NCI-H1048 (cell line): Measurements from ENCODE around the gene MAP1LC3B2.

Experiments
- DNase-seq: peaks from one replicate; lab custom pipeline; 2025; lab: John Stamatoyannopoulos, UW

Gene MAP1LC3B2

GRCh38 chr12:116538076-116538591 lies 21.0 kb upstream of the MAP1LC3B2 start:
- DNase-seq, result no peak

DNA sequence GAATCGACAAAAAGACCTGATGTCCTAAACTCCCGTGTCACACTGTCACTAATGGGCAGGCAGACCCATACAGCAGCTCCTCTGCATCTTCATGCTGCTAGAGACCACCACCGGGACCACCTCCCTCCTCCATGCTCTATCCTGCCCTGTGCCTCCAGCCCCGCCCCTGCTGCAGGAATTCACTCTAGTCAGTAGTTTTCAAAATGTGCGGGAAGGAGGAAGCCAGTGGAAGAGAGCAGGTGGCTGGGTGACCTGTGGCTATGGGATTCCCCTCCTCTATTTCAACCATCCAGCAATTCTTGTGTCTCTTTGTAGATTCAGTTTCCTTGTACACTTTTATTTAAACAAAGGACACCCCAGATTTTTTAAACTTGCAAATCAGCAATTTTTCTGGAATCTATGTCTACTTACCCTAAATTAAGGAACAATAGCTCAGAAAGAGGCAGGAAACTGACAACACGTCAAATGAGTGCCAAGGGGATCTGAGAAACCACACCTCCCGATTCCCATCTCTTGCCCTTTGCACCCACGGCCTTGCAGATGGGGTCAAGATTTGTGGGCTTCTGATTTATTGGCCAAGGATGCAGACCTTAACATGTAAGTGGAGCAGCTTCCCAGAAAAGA lies 20.4 kb upstream of the MAP1LC3B2 start:
- no peak for DNase-seq

- DNase-seq, result no peak
Measured at GRCh38 chr12:116539361-116539771, 19.8 kb upstream of the MAP1LC3B2 start.

DNA sequence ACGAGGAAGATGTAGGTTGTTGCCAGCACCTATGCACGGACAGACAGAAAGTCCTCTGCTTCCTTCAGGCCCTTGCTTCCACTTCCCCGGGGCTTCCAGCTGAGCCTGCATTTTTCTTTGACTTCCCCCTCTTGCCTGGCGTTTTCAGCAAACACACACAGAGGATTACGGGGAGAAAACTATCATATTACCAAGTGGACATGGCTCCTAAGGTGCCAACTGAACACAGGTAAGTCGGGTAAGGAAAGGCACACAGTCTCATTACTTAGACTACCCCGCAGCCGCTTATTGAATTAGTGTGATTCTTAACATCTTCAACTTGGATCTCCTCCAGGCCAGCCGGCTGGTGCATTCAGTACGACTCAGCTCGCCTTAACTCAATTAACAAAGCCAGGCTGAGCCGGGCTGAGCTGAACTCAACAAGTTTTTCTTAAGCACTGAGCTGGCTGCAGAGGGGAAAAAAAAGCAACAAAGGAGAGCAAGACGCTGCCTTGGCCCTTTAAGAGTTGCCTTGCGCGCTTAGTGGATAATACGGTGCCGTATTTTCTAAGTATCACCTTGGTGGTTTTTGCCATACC lies 19.2 kb upstream of the MAP1LC3B2 start:
- no peak for DNase-seq

GRCh38 chr12:116540622-116541152 lies 18.5 kb upstream of the MAP1LC3B2 start:
- DNase-seq, result no peak

DNA sequence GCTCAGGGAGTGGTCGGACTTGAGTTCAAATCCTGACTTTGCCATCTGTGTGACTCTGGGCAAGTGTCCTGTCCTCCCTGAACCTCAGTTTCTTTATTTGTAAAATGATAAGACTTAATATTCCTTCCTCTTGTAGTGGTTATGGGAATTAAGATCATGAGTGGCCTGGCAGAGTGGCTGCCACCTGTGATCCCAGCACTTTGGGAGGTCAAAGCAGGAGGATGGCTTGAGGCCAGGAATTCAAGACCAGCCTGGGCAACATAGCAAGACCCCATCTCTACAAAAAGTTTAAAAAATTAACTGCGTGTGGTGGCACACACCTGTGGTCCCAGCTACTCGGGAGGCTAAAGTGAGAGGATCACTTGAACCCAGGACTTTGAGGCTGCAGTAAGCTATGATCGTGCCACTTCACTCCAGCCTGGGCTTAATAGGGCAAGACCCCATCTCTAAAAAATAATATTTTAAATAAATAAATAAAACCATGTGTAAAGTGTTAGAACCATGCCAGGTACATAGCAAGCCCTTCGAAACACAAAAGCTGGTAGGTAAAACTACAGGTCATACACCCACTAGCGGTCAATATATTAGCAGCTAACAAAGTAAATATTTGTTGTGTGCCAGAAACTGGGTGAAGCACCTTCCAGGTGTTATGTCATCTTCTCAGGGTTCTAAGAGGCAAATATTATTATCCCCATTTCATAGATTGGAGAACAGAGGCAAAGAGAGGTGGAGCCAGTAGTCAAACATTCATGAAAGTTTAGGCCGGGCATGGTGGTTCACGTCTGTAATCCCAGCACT lies 17.4 kb upstream of the MAP1LC3B2 start:
- DNase-seq, result no peak

GRCh38 chr12:116542345-116542956 lies 16.7 kb upstream of the MAP1LC3B2 start:
- DNase-seq, result no peak

DNA sequence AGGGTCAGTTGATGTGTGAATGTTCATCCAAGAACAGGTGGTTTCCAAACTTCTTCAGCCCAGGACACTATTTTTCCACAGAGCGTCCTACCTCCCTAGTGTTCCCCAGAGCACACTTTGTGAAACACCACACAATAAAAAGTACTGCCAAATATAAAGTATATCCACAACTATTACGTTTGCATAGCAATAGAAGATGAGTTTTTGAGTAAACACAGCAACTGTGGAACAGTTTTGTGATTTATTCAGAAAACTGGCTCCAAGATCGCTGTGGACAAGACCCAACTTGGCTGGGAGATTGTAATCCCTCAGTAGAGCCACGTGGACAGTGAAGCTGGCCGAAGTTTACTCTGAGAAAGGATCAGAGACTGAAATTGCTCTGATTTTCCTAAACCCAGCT lies 14.5 kb upstream of the MAP1LC3B2 start:
- DNase-seq, result no peak

- no peak for DNase-seq
Measured at GRCh38 chr12:116545144-116545543, 14.0 kb upstream of the MAP1LC3B2 start.

DNA sequence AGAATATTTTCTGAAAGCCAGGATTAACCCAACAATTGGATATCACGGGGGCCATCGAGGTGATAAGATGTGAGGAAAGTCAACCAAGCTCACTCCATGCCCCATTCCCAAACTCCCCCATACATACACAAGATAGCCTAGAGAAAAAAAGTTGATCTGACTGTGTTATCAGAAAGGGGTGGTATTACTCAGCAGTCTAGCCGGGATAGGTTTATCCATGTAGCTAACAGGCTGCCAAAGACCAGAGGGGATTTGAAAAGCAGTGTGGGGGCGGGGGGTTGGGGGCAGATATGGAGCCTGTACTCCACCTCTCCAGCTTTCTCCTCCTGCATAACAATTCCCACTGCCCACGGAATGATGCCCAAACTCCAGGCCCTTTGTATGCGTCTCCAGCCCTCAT lies 13.2 kb upstream of the MAP1LC3B2 start:
- DNase-seq, result no peak

DNA sequence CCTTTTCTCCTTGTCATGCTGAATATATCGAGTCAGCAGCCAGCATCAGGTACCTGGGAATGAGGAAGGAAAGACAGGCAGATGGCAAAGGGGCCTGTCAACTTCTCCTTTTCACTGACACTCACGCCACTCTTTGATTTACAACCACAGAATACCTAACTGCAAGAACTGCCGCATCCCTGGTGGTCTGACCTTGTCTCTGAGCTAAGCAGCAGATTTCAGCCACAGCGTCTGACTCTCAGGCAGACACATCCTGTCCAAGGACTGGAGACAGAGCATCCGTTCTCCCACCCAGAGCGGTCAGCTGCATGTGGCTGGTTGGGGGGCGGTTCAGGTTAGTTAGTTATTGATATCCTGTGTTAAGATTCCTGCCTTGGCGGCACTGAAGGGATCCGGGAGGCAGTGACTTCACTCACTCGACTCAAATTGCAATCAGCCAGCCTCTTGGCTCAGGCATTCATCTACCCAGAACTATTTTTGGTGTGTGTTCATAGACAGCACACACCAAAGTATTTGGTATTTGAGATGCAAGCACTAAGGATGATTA lies 11.2 kb upstream of the MAP1LC3B2 start:
- no peak for DNase-seq

GRCh38 chr12:116549993-116550392 lies 9.2 kb upstream of the MAP1LC3B2 start:
- DNase-seq, result no peak

GRCh38 chr12:116551151-116551550 lies 8.0 kb upstream of the MAP1LC3B2 start:
- DNase-seq, result no peak

- DNase-seq, result no peak
Measured at GRCh38 chr12:116551619-116551951, 7.6 kb upstream of the MAP1LC3B2 start.

DNA sequence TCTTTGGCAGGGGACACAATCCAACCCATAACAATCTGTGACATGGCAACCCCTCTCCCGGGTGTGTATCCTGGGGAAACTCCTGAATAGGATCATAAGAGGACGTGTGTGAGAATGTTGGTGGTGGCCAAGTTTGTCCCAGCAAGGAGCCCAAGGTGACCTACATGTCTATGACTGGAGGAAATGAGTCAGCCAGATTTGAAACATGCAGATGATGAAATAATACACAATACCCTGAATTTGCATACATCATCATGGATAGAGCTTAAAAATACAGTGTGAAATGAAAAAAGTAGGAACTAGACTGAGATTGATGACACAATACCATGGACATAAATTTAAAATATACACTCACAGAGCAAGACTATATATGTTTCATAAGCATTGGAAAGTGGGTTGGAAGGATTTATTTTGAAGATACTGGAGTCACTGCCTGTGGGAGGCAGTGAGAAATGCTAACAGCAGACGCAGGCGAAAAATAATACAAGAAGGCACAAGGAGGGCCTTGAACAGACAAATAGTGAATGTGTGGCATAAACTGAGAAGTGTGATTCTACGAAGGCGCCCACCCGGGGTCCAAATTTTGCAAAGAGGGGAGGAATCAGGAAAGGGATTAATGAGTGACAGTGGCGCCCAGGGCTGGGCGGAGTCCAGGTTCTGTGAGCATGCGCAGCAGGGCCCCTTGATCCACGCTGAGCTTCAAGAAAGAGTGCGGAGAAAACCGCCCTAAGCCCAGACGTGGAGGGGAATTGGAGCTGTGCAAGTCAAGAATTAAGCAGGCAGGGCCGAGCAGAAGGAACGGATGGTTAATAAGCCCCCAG lies 7.0 kb upstream of the MAP1LC3B2 start:
- no peak for DNase-seq

DNA sequence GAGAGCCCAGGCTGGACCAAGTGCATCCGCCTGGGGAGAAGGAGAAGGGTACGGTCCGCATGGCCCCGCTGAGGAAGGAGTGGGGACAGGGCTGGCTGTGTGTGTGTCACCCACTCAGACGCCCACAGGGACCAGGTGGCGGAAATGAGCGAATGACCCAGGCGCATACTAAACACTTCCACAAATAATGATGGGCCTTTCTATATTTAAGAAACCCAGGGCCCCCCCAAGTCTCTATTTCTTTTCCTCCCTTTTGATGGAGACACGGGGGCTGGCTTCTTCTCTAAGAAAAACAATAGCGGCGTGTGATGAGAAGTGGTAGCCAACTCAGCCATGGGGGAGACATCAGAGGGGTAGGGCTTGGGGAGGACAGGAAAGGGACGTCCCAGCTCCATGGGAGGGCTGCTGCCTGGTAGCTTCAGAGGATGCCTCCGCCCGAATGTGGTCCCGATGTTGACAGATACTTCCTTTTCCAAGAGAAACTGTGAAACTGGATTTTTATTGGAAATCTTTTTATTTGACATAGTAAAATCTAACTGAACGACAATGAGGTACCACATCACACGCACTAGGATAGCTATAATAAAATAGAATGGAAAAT lies 6.3 kb upstream of the MAP1LC3B2 start:
- DNase-seq, result no peak

GRCh38 chr12:116556356-116556952 lies 2.7 kb upstream of the MAP1LC3B2 start:
- DNase-seq, result no peak

DNA sequence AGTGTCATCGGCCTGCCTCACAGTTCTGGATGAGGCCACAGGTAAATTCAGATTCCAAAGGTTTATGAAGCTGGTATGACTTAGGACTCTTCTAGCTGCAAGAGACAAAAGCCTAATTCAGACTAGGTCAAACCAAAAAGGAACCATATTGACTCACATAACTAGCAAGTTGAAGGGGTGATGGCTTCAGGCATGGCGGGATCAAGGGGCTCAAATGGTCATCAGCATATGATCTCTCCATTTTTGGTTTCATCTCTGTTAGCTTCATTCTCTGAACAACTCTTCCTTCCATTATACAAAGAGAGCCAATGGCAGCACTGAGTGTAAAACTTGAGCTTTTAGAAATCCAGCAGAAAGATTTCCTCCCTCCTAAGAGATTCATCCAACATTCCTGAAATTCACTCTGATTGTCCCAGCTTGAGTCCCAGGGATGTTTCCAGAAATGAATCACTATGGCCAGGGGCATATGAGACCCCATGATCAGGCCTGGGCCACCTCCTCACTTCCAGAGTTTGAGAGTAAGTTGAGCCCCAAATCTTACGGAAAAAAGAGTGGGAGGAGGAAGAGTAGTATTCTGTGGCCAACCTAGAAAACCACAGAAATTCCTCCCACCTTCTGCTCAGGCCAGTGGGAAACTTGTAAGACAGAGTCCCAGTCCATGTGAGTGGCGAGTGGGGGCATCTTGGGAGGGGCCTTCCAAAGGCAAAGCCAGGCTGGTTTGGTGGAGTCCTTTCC lies 2.0 kb upstream of the MAP1LC3B2 start:
- DNase-seq, result no peak

DNA sequence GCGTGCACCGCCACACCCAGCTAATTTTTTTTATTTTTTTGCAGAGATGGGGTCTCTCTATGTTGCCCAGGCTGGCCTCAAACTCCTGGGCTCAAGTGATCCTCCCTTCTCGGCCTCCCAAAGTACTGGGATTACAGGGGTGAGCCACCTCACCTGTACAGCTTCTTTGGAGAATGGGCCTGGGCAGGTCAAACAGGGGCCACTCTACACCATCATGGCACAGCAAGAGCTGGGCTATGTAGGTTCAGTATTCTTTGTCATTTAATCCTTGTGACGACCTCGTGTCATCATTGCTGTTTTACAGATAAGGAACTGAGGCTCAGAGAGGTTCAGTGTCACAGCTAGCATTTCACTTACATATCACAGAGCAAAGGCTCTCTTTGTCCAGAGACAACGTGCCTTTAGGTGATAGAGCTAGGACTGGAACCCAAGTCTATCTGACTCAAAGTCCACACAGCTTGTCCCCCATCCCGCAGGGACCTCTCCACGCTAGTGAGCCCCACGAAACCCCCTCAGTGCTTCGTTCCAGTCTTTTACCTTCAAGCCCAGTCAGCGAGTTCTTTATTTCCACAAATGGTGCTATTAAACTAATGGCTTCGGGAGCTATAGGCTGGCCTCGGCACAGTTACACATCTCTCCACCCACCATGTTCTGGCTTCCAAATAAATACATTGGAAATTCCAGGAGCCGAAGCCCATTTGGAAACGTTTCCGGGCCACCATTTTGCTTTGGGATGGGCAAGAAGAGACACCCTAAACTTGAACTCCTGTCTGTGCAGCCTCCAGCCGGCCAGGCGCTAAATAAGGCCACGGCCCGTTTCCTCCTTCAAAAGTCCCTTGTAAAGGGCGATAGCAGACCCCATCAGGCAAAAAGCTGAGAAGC lies 660 bp upstream of the MAP1LC3B2 start:
- no peak for DNase-seq
